SK-N-SH (cell line): ENCODE measurements around the gene MRPL23. TPM values are rescaled to one million over a fixed set of nuclear protein-coding genes. Genes with fewer than 3 reads are reported as not detected.

Experiments used
- CTCF ChIA-PET: fragments of 300-600, 350-600 bp; formaldehyde crosslinking; extraction: SDS; loops from one replicate; lab custom pipeline; 2021; lab: Yijun Ruan, JAX
- POLR2A ChIA-PET: fragments of 350-600 bp; sonication (Branson Sonifier 250); formaldehyde crosslinking; extraction: SDS; loops from one replicate; lab custom pipeline; 2020; ENCODE audit warnings: antibody characterized with exemption, inconsistent platforms; lab: Yijun Ruan, JAX
- DNase-seq: peaks from one replicate; pipeline ENCODE4 v3.0.0; 2012
- H2AFZ ChIP-seq: fragments of 200-600 bp; sonication (generic); 2 replicates; pipeline ENCODE4 v1.8.1; 2016; ENCODE audit warnings: antibody characterized with exemption, mild to moderate bottlenecking, low read depth
- H3F3A ChIP-seq: fragments of 200-600 bp; sonication (generic); replicated peaks from 2 replicates; pipeline ENCODE3; 2016; ENCODE audit warnings: antibody characterized with exemption, mild to moderate bottlenecking; ENCODE audit not compliant: insufficient read depth
- H3K27ac ChIP-seq, 2 experiments: fragments of 200-500 bp in 1 of 2; fragments of 200-600 bp in 1 of 2; sonication (Bioruptor generic) in 1 of 2; sonication (generic), shearing (Covaris generic) in 1 of 2; 2 replicates each; pipeline versions ENCODE4 v1.5.1 to v1.6.1; 2014 to 2016; ENCODE audit warnings: low read depth in 2 of 2, inconsistent platforms in 1 of 2, low read length in 1 of 2, mild to moderate bottlenecking in 1 of 2, mixed read lengths in 1 of 2
- H3K27me3 ChIP-seq: fragments of 200-600 bp; sonication (generic), shearing (Covaris generic); 2 replicates; pipeline ENCODE4 v1.6.1; 2016; ENCODE audit warnings: mixed run types; ENCODE audit not compliant: insufficient read depth
- H3K36me3 ChIP-seq, 2 experiments: fragments of 200-500 bp in 1 of 2; fragments of 200-600 bp in 1 of 2; sonication (Bioruptor generic) in 1 of 2; sonication (generic) in 1 of 2; replicated peaks in 1 of 2; 2 replicates each; pipeline versions ENCODE3 to v1.5.1; 2014 to 2016; ENCODE audit warnings: low read length in 1 of 2, mild to moderate bottlenecking in 1 of 2; ENCODE audit not compliant: insufficient read depth in 2 of 2, control insufficient read depth in 1 of 2
- H3K4me1 ChIP-seq, 2 experiments: fragments of 200-500 bp in 1 of 2; fragments of 200-600 bp in 1 of 2; sonication (Bioruptor generic) in 1 of 2; sonication (generic), shearing (Covaris generic) in 1 of 2; 2 replicates each; pipeline versions ENCODE4 v1.5.1 to v1.6.1; 2014 to 2016; ENCODE audit warnings: low read depth in 1 of 2, low read length in 1 of 2, mixed run types in 1 of 2; ENCODE audit not compliant: insufficient read depth in 2 of 2, control insufficient read depth in 1 of 2
- H3K4me2 ChIP-seq: fragments of 200-600 bp; sonication (generic), shearing (Covaris generic); 2 replicates; pipeline ENCODE4 v1.6.1; 2017; ENCODE audit warnings: mixed run types
- H3K4me3 ChIP-seq, 2 experiments: fragments of 200-500 bp in 1 of 2; fragments of 200-600 bp in 1 of 2; sonication (Bioruptor generic) in 1 of 2; sonication (generic), shearing (Covaris generic) in 1 of 2; 2 replicates each; pipeline versions ENCODE4 v1.5.1 to v1.8.1; 2014 to 2016; ENCODE audit warnings: low read depth in 2 of 2, inconsistent platforms in 1 of 2, low read length in 1 of 2, mild to moderate bottlenecking in 1 of 2, mixed read lengths in 1 of 2, moderate library complexity in 1 of 2
- H3K79me2 ChIP-seq: fragments of 200-600 bp; sonication (generic); 2 replicates; pipeline ENCODE4 v1.8.1; 2017; ENCODE audit warnings: mild to moderate bottlenecking; ENCODE audit not compliant: insufficient read depth
- H3K9ac ChIP-seq: fragments of 200-600 bp; sonication (generic); 2 replicates; pipeline ENCODE4 v1.6.1; 2017; ENCODE audit warnings: mixed run types
- H3K9me2 ChIP-seq: fragments of 200-600 bp; sonication (generic); 2 replicates; pipeline ENCODE4 v1.6.1; 2017; ENCODE audit warnings: mixed run types
- H3K9me3 ChIP-seq: fragments of 200-600 bp; sonication (generic); 2 replicates; pipeline ENCODE4 v1.6.1; 2017; ENCODE audit warnings: mixed run types, mild to moderate bottlenecking, moderate library complexity
- H4K20me1 ChIP-seq: fragments of 200-600 bp; sonication (generic); 2 replicates; pipeline ENCODE4 v1.6.1; 2017; ENCODE audit warnings: mild to moderate bottlenecking, mixed run types; ENCODE audit not compliant: insufficient read depth
- CHD2 ChIP-seq: fragments of 150-350 bp; IDR thresholded peaks from 2 replicates; pipeline ENCODE4 v1.6.1; 2018; ENCODE audit warnings: low read length; ENCODE audit not compliant: partially characterized antibody
- ELF1 ChIP-seq: IDR thresholded peaks from 2 replicates; pipeline ENCODE4 v1.4.0; 2012
- EP300 ChIP-seq, 2 experiments: IDR thresholded peaks; 2 replicates each; pipeline versions ENCODE4 v1.4.0 to v1.6.1; 2012; ENCODE audit warnings: borderline replicate concordance in 1 of 2, low read depth in 1 of 2, low read length in 1 of 2
- GATA2 ChIP-seq: sonication (generic); formaldehyde crosslinking; IDR thresholded peaks from 2 replicates; pipeline ENCODE4 v1.5.0; 2020; ENCODE audit warnings: mild to moderate bottlenecking, missing genetic modification reagents
- JUND ChIP-seq: IDR thresholded peaks from 2 replicates; pipeline ENCODE4 v1.4.0; 2012
- MEF2A ChIP-seq: IDR thresholded peaks from 2 replicates; pipeline ENCODE4 v1.4.0; 2012; ENCODE audit warnings: low read depth, borderline replicate concordance
- MXI1 ChIP-seq: IDR thresholded peaks from 2 replicates; pipeline ENCODE4 v1.6.1; 2012; ENCODE audit warnings: mild to moderate bottlenecking, low read depth, low read length, improper control_type of control experiment
- RCOR1 ChIP-seq: fragments of 150-350 bp; IDR thresholded peaks from 2 replicates; pipeline ENCODE4 v1.6.1; 2017; ENCODE audit warnings: antibody characterized with exemption, low read length
- RXRA ChIP-seq: IDR thresholded peaks from 2 replicates; pipeline ENCODE4 v1.4.0; 2012; ENCODE audit warnings: low read depth, mild to moderate bottlenecking, borderline replicate concordance
- USF2 ChIP-seq: fragments of 150-350 bp; IDR thresholded peaks from 2 replicates; pipeline ENCODE4 v1.6.1; 2017; ENCODE audit warnings: antibody characterized with exemption, low read length, low read depth, borderline replicate concordance
- WGBS: methylation state at CpG from one replicate; pipeline ENCODE4 v1.1.6; 2017; ENCODE audit warnings: low lambda C conversion rate; 5-methylcytosine and 5-hydroxymethylcytosine counted together
- polyA plus RNA-seq, 3 experiments: library from polyadenylated mRNA; depleted of rRNA; stranded (reverse); fragments of >200 nt; gene quantifications; 2 replicates each; pipeline ENCODE4 v1.2.3, GENCODE V29; 2012
- TF ChIP-seq, protein P1 (sequence below): IDR thresholded peaks from 2 replicates; pipeline ENCODE4 v1.4.0; 2012; ENCODE audit warnings: low read depth
- TF ChIP-seq, protein P2 (sequence below): IDR thresholded peaks from 2 replicates; pipeline ENCODE4 v1.4.0; 2012; ENCODE audit warnings: low read depth, borderline replicate concordance

Gene MRPL23
- polyA plus RNA-seq, 1 of the 3 experiments (the other 2 are of a cell fraction) = 264 TPM

- Histone ChIP-seq H3K27me3 (no peaks in the 10 kb centered on the region), H3F3A (no peaks in the 10 kb centered on the region), H2AFZ (no peak overlapping the region), H4K20me1 (no peaks in the 10 kb centered on the region), H3K79me2 (no peaks in the 10 kb centered on the region), H3K9me3 (no peaks in the 10 kb centered on the region), H3K9me2 (no peaks in the 10 kb centered on the region), H3K4me1 (no peaks in the 10 kb centered on the region; a peak in 1 of 4 replicates), H3K4me2 (no peak overlapping the region), H3K9ac (no peak overlapping the region), H3K27ac (no peak overlapping the region), H3K36me3 (no peaks in the 10 kb centered on the region), H3K4me3 (no peak overlapping the region)
- WGBS = no CpG with 5 or more reads among the region's 6 CpGs
- POLR2A ChIA-PET = interaction anchor here (0.7 to 2.4 kb wide), 5 partner anchors 18 to 178 kb away, joined by 3 to 13 read pairs (median 6); partner anchors contain the start of gene H19
- CTCF ChIA-PET = interaction anchor here (0.6 to 11.0 kb wide), 22 partner anchors 12 to 297 kb away, joined by 3 to 215 read pairs (median 4); partner anchors contain the start of gene H19
- DNase-seq = no peak
- TF ChIP-seq JUND = no peak
- no peak for TF ChIP-seq GATA2 (CRISPR knock-in tag)
- no peak for TF ChIP-seq MXI1
- no peak for TF ChIP-seq CHD2
These were observed 2.2 kb downstream of the MRPL23 start for GRCh38 chr11:1949302-1949701.

DNA sequence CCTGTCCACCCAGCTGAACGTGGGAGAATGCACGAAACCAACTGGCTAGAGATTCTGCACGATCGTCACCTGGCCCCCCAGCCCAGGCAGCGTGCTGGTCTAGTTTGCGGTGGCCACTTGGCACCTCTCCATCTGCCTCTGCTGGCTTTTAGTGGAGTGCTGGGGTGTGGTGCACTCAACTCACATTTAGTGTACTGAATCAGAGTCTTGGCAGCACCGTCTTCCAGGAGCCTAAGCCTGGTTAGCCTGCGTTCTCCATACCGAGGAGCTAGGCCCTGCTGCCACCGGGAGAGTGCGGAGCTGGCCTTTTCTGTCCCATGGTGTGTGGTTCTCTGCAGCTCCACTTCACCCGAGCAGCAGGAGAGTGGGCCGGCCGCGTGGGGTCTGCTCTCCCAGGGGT lies 2.8 kb downstream of the MRPL23 start:
- CTCF ChIA-PET = interaction anchor here (0.7 to 11.0 kb wide), 17 partner anchors 11 to 310 kb away, joined by 3 to 215 read pairs (median 6); no protein-coding TSS in a partner anchor
- no peak for DNase-seq

More for the DNA sequence above, 2.8 kb downstream of the MRPL23 start:
- Histone ChIP-seq H3K4me2 (no peak overlapping the region), H3K9ac (no peak overlapping the region), H3K4me3 (no peak overlapping the region), H3K9me2 (no peaks in the 10 kb centered on the region), H2AFZ (no peak overlapping the region), H3K4me1 (no peaks in the 10 kb centered on the region; a peak in 1 of 4 replicates), H3F3A (no peaks in the 10 kb centered on the region), H3K36me3 (no peaks in the 10 kb centered on the region), H3K27ac (no peak overlapping the region), H3K9me3 (no peaks in the 10 kb centered on the region), H4K20me1 (no peaks in the 10 kb centered on the region), H3K27me3 (no peaks in the 10 kb centered on the region), H3K79me2 (no peaks in the 10 kb centered on the region)
- WGBS = no CpG with 5 or more reads among the region's 15 CpGs
- POLR2A ChIA-PET = interaction anchor here (0.7 to 2.0 kb wide), 2 partner anchors 47 to 76 kb away, joined by 3 to 12 read pairs; partner anchors contain the start of gene H19
- TF ChIP-seq EP300 (IDR thresholded peaks at IDR 0.05; ENCODE audit: borderline replicate concordance in 1 of 2, low read depth in 1 of 2, low read length in 1 of 2) (no peak), ELF1 (no peak), RCOR1 (no peak), RXRA (no peak), USF2 (no peak), MEF2A (no peak)
- TF ChIP-seq, protein P1, sequence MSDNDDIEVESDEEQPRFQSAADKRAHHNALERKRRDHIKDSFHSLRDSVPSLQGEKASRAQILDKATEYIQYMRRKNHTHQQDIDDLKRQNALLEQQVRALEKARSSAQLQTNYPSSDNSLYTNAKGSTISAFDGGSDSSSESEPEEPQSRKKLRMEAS = no peak
- TF ChIP-seq, protein P2, sequence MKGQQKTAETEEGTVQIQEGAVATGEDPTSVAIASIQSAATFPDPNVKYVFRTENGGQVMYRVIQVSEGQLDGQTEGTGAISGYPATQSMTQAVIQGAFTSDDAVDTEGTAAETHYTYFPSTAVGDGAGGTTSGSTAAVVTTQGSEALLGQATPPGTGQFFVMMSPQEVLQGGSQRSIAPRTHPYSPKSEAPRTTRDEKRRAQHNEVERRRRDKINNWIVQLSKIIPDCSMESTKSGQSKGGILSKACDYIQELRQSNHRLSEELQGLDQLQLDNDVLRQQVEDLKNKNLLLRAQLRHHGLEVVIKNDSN = no peak
